Heart left ventricle (tissue), 13 donors: ENCODE measurements around the gene WNT7B.

Source experiments
- POLR2A ChIP-seq, 2 donors: fragments of 450-650 bp; IDR thresholded peaks; one replicate each; pipeline ENCODE4 v1.6.1; 2017; ENCODE audit warnings: antibody characterized with exemption in 2 of 2, mild to moderate bottlenecking in 2 of 2, moderate library complexity in 2 of 2
- TF ChIP-seq, protein P1 (sequence below), 12 donors: fragments of 200-600 bp; sonication (generic) in 4 of 12; IDR thresholded peaks; one replicate each; pipeline versions ENCODE4 v1.5.0 to v1.8.0; 2018 to 2022; ENCODE audit warnings: antibody characterized with exemption in 12 of 12, mild to moderate bottlenecking in 5 of 12
- donor health status: ischemic (EF 13 %, LVEDD 7.1; RV severe dilation, severe dysfunction).
- donor health status: DM: no; HTN: yes; CAD: no.
- donor health status: DM: no; HTN: no; CAD: no.
- donor health status: ischemic (EF 25% LVEDD 6.9; RV normal size, moderate dysfunction).
- donor health status: ischemic (EF 25% LVEDD 5.7; RV mildly dilated, moderate dysfunction).
- donor health status: ischemic (EF 35%, LVEDD 5.7; RV mildly dilated, moderate dysfunction).
- donor health status: nonischemic (EF 11% LVEDD 7.7; RV severe dilation, severe dysfunction).
- donor health status: DM: yes; HTN: yes; CAD: no.
- donor health status: PGD.
- donor health status: ischemic (EF 29% LVEDD 5.4; RV normal size, mild dysfunction).
- donor health status: nonischemic (EF 23%, LVEDD 6.1; RV moderate dilation, normal function).

DNA sequence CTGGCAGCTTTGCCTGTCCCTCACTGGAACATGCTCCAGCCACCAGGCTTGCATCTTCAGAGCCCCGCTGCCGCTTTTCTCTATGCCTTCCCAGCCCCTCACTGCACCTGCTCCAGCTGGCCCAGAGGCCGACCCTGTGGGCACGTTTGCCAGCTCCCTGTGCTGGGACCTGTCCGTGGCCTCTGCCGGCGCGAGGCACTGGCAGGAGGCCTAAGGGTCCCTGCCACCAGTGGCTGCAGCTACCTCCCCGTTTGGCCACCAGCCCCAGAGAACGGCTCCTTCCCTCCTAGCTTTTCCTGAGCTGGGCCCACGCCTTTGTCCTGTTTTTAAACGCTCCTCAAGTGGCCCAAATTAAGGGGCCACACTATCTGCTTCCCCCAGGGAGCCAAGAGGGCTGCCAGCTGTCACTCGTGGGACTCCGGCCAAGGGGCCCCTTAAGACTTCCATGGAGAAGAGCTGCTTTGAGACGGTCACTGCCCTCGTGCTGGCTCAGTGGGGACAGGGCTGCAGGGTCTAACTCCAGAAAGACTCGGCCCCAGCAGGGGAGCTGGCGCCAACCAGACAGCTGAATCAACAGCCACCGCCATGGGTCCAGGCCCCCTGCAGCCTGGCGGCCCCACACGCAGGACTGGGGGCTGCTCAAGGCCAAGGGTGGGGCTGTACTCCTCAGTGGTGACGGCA is 24.6 kb upstream of the WNT7B start:
- TF ChIP-seq, protein P1, sequence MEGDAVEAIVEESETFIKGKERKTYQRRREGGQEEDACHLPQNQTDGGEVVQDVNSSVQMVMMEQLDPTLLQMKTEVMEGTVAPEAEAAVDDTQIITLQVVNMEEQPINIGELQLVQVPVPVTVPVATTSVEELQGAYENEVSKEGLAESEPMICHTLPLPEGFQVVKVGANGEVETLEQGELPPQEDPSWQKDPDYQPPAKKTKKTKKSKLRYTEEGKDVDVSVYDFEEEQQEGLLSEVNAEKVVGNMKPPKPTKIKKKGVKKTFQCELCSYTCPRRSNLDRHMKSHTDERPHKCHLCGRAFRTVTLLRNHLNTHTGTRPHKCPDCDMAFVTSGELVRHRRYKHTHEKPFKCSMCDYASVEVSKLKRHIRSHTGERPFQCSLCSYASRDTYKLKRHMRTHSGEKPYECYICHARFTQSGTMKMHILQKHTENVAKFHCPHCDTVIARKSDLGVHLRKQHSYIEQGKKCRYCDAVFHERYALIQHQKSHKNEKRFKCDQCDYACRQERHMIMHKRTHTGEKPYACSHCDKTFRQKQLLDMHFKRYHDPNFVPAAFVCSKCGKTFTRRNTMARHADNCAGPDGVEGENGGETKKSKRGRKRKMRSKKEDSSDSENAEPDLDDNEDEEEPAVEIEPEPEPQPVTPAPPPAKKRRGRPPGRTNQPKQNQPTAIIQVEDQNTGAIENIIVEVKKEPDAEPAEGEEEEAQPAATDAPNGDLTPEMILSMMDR (IDR thresholded peaks at IDR 0.05): no peak
- TF ChIP-seq POLR2A (IDR thresholded peaks at IDR 0.05): no peak
